ENCODE measurements around the gene GABBR2. TPM values are rescaled to one million over a fixed set of nuclear protein-coding genes. Genes with fewer than 3 reads are reported as not detected.

GABBR2 gene
- total and polyA plus RNA-seq, 2 experiments from 2014 or later: 0.89 to 1.3 TPM

- no peak overlapping the region for H3K27ac Mint-ChIP-seq
- no peak overlapping the region for H2AFZ ChIP-seq
- H3K9me3 Mint-ChIP-seq: no peaks in the 10 kb centered on the region
- no peak overlapping the region for H3K27ac ChIP-seq (ENCODE audit: low read depth)
- H3K36me3 ChIP-seq (ENCODE audit: insufficient read depth): no peaks in the 10 kb centered on the region
- ATAC-seq: no peak
- TF ChIP-seq ZNF114 (CRISPR knock-in tag; IDR thresholded peaks at IDR 0.05): no peak
- no peak for TF ChIP-seq JUNB (IDR thresholded peaks at IDR 0.05; ENCODE audit: unreplicated experiment)
- no peak for TF ChIP-seq ZNF331 (CRISPR knock-in tag; IDR thresholded peaks at IDR 0.05; ENCODE audit: low read depth)
- TF ChIP-seq STAT1 (IDR thresholded peaks at IDR 0.05; ENCODE audit: unreplicated experiment): no peak
- TF ChIP-seq, protein P1, sequence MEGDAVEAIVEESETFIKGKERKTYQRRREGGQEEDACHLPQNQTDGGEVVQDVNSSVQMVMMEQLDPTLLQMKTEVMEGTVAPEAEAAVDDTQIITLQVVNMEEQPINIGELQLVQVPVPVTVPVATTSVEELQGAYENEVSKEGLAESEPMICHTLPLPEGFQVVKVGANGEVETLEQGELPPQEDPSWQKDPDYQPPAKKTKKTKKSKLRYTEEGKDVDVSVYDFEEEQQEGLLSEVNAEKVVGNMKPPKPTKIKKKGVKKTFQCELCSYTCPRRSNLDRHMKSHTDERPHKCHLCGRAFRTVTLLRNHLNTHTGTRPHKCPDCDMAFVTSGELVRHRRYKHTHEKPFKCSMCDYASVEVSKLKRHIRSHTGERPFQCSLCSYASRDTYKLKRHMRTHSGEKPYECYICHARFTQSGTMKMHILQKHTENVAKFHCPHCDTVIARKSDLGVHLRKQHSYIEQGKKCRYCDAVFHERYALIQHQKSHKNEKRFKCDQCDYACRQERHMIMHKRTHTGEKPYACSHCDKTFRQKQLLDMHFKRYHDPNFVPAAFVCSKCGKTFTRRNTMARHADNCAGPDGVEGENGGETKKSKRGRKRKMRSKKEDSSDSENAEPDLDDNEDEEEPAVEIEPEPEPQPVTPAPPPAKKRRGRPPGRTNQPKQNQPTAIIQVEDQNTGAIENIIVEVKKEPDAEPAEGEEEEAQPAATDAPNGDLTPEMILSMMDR (conservative IDR thresholded peaks at IDR 0.05; ENCODE audit: low read depth in 2 of 2): no peak
- no peak for TF ChIP-seq EZH2phosphoT487 (IDR thresholded peaks at IDR 0.05; ENCODE audit: unreplicated experiment)
- no peak for TF ChIP-seq CREB1 (CRISPR knock-in tag; IDR thresholded peaks at IDR 0.05; ENCODE audit: low read depth)
- TF ChIP-seq ETS1 (IDR thresholded peaks at IDR 0.05): no peak
- TF ChIP-seq NANOG (IDR thresholded peaks at IDR 0.05; ENCODE audit: borderline replicate concordance): no peak
- TF ChIP-seq EZH2 (IDR thresholded peaks at IDR 0.05; ENCODE audit: low read depth, unreplicated experiment): no peak
- no peak for TF ChIP-seq POLR2AphosphoS5 (IDR thresholded peaks at IDR 0.05; ENCODE audit: low read depth)
- no peak for TF ChIP-seq REST (IDR thresholded peaks at IDR 0.05; ENCODE audit: unreplicated experiment)
- TF ChIP-seq, protein P2, sequence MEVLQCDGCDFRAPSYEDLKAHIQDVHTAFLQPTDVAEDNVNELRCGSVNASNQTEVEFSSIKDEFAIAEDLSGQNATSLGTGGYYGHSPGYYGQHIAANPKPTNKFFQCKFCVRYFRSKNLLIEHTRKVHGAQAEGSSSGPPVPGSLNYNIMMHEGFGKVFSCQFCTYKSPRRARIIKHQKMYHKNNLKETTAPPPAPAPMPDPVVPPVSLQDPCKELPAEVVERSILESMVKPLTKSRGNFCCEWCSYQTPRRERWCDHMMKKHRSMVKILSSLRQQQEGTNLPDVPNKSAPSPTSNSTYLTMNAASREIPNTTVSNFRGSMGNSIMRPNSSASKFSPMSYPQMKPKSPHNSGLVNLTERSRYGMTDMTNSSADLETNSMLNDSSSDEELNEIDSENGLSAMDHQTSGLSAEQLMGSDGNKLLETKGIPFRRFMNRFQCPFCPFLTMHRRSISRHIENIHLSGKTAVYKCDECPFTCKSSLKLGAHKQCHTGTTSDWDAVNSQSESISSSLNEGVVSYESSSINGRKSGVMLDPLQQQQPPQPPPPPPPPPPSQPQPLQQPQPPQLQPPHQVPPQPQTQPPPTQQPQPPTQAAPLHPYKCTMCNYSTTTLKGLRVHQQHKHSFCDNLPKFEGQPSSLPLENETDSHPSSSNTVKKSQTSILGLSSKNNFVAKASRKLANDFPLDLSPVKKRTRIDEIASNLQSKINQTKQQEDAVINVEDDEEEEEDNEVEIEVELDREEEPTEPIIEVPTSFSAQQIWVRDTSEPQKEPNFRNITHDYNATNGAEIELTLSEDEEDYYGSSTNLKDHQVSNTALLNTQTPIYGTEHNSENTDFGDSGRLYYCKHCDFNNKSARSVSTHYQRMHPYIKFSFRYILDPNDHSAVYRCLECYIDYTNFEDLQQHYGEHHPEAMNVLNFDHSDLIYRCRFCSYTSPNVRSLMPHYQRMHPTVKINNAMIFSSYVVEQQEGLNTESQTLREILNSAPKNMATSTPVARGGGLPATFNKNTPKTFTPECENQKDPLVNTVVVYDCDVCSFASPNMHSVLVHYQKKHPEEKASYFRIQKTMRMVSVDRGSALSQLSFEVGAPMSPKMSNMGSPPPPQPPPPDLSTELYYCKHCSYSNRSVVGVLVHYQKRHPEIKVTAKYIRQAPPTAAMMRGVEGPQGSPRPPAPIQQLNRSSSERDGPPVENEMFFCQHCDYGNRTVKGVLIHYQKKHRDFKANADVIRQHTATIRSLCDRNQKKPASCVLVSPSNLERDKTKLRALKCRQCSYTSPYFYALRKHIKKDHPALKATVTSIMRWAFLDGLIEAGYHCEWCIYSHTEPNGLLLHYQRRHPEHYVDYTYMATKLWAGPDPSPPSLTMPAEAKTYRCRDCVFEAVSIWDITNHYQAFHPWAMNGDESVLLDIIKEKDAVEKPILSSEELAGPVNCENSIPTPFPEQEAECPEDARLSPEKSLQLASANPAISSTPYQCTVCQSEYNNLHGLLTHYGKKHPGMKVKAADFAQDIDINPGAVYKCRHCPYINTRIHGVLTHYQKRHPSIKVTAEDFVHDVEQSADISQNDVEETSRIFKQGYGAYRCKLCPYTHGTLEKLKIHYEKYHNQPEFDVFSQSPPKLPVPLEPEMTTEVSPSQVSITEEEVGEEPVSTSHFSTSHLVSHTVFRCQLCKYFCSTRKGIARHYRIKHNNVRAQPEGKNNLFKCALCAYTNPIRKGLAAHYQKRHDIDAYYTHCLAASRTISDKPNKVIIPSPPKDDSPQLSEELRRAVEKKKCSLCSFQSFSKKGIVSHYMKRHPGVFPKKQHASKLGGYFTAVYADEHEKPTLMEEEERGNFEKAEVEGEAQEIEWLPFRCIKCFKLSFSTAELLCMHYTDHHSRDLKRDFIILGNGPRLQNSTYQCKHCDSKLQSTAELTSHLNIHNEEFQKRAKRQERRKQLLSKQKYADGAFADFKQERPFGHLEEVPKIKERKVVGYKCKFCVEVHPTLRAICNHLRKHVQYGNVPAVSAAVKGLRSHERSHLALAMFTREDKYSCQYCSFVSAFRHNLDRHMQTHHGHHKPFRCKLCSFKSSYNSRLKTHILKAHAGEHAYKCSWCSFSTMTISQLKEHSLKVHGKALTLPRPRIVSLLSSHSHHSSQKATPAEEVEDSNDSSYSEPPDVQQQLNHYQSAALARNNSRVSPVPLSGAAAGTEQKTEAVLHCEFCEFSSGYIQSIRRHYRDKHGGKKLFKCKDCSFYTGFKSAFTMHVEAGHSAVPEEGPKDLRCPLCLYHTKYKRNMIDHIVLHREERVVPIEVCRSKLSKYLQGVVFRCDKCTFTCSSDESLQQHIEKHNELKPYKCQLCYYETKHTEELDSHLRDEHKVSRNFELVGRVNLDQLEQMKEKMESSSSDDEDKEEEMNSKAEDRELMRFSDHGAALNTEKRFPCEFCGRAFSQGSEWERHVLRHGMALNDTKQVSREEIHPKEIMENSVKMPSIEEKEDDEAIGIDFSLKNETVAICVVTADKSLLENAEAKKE (CRISPR knock-in tag; IDR thresholded peaks at IDR 0.05): no peak
- H3K27me3 ChIP-seq (ENCODE audit: insufficient read depth): no peaks in the 10 kb centered on the region
- peaks cover 4% of the 10 kb centered on the region; the same call in 1 of the 2 replicates for H3K9me2 ChIP-seq (ENCODE audit: insufficient read depth)
- H3K4me1 ChIP-seq (ENCODE audit: insufficient read depth): peaks cover 13% of the 10 kb centered on the region
- H3K4me3 ChIP-seq: no peak overlapping the region
- H3K79me2 ChIP-seq (replicated peaks; ENCODE audit: insufficient read depth): no peaks in the 10 kb centered on the region
- no peak overlapping the region for H3K4me2 ChIP-seq
- H3K36me3 Mint-ChIP-seq (ENCODE audit: low read depth): no peaks in the 10 kb centered on the region; the same call in 2 of the 3 replicates
- H3K4me3 Mint-ChIP-seq: no peak overlapping the region
- H3K27me3 Mint-ChIP-seq (ENCODE audit: insufficient read depth, low read depth, poor library complexity): no peaks in the 10 kb centered on the region
- H4K20me1 ChIP-seq (replicated peaks; ENCODE audit: insufficient read depth): no peaks in the 10 kb centered on the region
- H3K4me1 Mint-ChIP-seq: peaks cover 19% of the 10 kb centered on the region
- H3F3A ChIP-seq (replicated peaks; ENCODE audit: low read depth): no peaks in the 10 kb centered on the region
- no peak for DNase-seq (ENCODE audit: low spot score)
Measured at GRCh38 chr9:98391867-98392266, 316.9 kb downstream of the GABBR2 start.

Data from GM23338 (cell line).